NCI-H1092 treated with DMSO at 0.1 percent for 48 hours (cell line): ENCODE data around the gene CNNM3.

Source experiments
- DNase-seq: peaks from one replicate; lab custom pipeline; 2025; lab: John Stamatoyannopoulos, UW

CNNM3 gene

GRCh38 chr2:96878171-96878570, 62.1 kb downstream of the CNNM3 start:
- no peak for DNase-seq

DNA sequence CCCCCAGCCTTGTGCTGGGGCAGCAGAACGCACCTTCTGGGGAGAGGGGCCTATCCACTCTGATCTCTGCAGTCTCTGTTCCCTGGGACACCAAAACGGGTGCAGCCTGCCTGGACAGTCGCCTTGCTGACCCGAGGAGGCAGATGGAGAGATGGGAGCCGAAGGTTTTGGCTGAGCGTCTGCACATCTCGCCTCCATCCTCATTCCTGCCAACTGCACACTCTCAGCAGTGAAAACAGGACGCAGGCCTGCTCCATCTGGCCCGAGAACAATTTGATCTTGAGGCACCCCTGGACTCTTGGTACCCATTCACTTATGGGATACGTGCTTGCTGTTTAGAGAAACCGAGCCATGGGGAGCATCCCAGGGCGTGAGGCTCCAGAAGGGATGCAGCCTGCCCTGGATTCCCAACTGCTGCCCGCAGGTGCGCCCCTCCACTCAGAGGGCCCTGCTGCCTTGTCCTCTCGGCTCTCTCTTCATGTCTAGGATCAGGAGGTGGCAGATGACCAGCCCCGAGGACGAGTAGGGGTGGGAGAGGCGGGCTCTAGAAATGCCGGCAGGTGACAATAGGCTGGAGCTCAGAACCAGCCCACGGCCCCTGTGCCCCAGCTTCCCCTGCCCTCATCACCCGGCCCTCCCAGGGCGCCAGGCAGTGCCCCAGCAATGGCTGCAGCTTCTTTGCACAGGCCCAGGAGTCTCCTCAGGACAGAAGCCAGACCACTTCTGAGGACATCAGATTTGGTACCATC, 62.9 kb downstream of the CNNM3 start:
- DNase-seq: no peak

DNA sequence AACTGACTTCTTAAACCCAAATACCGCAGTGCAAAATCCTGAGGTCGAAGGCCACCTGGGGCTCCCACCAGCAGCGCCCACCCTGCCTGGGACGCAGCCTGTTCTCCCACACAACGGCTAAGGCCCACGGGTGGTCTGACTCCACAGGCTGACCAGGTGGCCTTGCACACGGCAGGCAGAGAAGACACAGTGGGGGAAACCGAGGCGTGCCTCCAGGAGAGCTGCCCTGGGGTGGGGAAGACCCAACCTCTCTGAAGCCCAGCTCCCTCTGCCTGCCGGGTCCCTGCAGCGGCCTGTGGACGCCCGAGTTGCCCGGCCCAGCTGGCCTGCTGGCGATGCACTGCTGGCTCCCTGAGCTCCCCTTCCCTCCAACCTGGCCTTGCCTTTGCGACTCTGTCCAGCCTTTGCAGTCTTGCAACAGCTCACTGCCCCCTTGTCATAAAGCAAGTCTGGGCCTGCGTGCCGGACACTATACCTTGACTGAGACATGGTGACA, 63.5 kb downstream of the CNNM3 start:
- DNase-seq: no peak

- DNase-seq: no peak
Measured at GRCh38 chr2:96880891-96881273, 64.8 kb downstream of the CNNM3 start.

- no peak for DNase-seq
Measured at GRCh38 chr2:96881349-96882195, 65.5 kb downstream of the CNNM3 start.

GRCh38 chr2:96882230-96882629, 66.2 kb downstream of the CNNM3 start:
- no peak for DNase-seq

GRCh38 chr2:96882906-96883305, 66.8 kb downstream of the CNNM3 start:
- DNase-seq: no peak

DNA sequence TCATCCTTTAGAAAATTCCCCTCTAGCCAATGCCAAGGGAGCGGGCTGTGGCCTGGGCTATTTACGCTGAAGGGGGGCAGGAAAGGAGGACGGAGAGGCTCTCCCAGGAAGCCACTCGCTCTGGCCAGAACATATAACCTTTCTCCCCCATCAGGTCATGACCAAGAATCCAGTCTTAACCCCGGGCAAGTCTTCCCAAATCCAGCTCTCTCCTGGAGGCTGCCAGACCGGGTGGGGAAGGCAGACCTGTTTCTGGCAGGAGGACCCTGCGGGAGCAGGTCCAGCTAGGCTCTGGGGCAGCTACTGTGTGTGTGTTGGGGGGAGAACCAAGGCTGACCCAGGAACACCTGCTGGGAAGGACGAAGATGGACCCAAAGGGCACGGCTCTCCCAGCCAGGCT, 67.2 kb downstream of the CNNM3 start:
- no peak for DNase-seq
